GM18870 (cell line): ENCODE results near the gene CRPPA.

ENCODE experiments used
- ATAC-seq: cut with Tn5 transposase; IDR thresholded peaks from one replicate; pipeline ENCODE4 v1.9.1; 2021; ENCODE audit warnings: moderate library complexity; ENCODE audit not compliant: unreplicated experiment

Gene CRPPA

DNA sequence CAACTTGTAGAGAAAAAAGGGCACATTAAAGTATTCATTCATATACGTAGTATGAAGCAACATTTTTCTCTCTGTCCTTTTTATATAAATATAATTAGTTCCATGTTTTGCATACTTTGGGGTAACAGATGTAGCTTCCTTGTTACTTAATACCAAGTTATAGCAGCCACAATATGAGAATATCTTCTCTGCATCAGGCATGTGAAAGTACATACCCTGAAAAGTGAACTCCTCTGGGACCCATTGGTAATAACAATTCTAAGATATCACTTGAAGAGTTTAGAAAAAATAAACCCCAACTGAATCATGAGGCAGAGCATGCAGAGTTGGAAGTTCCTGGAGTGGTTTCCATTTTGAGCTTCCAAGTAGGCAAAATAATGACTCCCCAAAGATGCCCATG, 2.4 kb upstream of the CRPPA start:
- no peak for ATAC-seq

DNA sequence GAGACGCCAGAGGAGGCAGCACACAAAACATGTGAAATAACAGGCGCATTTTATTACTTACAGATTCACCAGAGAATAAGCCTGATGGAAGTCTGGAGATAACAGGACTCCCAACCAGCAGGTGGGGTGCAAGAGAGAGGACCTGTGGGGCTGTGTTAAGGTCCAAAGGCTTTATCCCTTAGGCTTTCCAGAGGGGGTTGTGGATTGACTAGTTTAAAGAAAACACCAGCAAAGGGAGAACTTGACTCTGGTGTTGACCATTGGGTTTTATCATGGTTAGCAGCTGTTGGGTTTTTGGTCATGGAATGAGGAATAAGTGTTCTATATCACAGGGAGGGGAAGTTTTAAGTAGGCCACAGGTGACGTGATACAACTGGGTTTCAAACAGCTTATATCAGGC, 1.6 kb upstream of the CRPPA start:
- ATAC-seq, result no peak

GRCh38 chr7:16422103-16422435, 731 bp upstream of the CRPPA start:
- no peak for ATAC-seq

DNA sequence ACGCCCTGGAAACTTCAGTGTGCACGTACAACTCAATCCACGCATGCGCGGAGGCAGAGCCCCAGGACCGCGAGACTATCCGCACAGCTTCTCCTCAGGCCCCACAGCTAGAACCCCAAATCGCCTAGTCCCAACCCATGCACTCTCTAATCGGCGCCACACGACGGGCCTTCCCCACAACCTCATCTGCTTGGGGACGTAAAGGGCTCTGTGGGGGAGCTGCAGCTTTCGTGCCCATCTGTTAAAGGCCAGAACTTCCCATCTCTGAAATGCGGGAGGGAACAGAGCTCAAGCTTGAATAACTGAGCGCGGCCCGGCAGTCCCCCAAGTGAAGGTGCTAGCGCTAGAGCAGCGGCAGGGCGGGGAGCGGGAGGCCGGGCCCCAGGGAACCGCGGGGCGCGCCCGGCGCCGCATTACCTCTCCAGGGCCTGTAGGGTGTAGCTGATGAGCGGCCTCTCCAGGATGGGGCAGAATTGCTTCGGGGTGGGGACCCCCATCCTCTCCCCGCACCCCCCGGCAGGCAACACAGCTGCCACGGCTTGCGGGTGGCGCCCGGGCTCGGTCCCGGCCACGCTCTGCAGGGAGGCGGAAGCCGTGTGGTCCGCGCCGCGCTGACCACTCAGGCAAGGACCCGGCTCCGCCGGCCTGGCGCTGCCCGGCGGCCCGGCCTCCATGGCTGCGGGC, 547 bp downstream of the CRPPA start:
- peak; percentile 85 for ATAC-seq

DNA sequence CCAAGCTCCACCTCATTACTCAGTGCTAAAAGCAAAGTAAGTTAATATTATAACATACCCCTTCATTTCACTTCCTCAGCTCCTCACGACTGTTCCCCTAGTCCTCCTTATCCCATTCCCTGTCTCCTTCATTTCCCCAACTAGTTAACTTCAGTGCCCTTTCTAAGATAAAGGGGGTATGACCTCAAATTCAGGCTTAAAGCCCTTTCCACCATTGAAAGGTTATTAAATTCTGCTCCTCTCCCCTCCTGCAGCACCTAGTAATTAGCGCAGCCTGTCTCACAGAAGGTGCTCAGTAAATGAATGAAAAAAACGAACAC, 1.0 kb downstream of the CRPPA start:
- peak; percentile 0 for ATAC-seq

GRCh38 chr7:16419859-16420258, 1.5 kb downstream of the CRPPA start:
- no peak for ATAC-seq

DNA sequence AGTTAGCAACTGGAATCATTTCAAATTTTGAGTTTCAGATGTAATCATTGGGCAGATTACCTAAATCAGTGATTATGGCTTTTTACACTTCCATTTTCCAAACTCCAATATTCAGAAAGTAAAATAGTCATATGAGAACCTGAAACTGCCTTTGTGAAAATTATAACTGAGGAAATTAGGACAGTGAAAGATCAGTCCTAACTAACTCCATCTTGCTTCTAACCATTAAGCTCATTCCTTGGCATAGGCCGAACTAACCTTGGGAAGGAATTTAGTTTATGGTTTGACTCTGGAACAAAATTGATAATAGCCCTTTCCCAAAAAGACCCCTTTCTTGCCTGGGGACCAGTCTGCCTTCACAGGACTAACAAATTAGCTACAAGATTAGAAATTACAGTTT, 2.2 kb downstream of the CRPPA start:
- no peak for ATAC-seq

GRCh38 chr7:16417906-16418305, 3.4 kb downstream of the CRPPA start:
- ATAC-seq, result no peak

- no peak for ATAC-seq
These were observed 4.8 kb downstream of the CRPPA start for GRCh38 chr7:16416289-16417282.

GRCh38 chr7:16412274-16413254, 8.8 kb downstream of the CRPPA start:
- ATAC-seq, result no peak

- no peak for ATAC-seq
These were observed 9.9 kb downstream of the CRPPA start for GRCh38 chr7:16411391-16411790.

DNA sequence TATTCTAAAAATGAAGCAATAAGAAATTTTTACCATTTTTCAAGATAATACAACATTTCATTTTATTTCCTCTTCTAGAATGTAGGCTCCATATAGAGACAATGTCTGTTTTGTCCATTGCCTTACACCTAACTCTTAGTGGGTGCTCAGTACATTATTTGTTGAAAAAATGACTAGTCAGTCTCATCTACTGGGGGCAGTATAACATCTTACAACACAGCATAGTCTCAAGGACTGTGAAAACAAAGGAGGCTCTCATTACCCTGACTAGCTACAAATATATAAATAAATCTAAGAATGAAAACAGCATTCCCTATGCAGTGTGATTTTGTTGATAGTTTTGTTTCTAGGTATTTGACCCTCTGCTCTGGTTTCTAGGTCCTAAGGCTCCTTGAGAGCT, 11.6 kb downstream of the CRPPA start:
- ATAC-seq, result no peak

DNA sequence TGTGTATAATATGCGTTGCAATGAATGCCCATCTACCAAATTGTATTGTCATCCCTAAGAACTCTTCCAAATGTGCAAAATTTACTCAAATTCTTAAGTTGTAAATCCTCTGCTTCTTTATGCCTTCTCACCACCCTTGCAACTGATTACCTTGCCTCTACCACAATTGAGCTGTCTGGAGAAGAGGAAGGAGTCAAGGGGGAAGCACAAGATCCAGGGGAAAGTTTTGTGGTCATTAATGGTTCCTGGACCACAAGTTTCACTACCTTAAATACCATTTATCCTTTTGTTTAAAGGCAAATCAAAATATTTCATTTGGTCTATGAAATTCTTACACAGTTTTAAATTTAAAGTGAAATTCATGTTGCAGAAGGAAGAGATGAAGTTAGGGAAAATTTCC, 16.7 kb downstream of the CRPPA start:
- no peak for ATAC-seq

GRCh38 chr7:16403475-16403874, 17.9 kb downstream of the CRPPA start:
- no peak for ATAC-seq

- no peak for ATAC-seq
These were observed 18.4 kb downstream of the CRPPA start for GRCh38 chr7:16402940-16403339.

DNA sequence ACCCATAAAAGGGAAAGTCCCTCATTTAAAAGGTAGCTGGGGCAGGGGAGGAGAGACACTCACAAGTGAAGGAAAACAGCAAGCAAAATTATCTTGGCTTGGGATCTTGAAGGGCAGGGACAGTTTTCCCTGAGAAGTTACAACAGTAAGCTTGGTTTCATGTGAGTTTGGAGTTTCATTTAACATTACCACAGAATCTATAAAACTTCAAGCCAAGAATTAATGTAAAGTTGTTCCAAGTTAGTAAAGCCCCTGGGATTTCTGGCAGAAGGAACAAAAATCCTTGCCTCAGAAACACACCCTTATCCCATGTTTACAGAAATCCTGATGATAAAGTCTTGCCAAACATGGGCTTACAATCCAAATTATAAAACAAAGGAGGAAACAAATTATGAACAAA, 19.2 kb downstream of the CRPPA start:
- no peak for ATAC-seq

DNA sequence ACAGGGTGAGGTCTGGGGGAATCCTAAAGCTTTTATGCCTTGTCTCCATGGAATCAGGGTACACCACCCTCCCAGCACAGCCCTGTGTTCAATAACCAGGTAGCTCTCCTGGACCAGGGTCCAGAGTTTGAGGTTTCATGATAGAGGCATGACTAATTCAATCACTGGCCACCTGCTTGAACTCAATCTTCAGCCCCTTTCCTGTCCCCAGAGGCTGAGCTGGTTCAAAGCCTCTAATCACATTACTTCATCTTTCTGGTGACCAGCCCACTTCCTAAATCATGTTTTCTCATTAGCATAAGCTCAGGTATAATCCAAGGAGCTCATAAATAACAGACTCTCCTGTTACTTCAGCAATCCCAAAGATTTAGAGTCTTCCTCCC, 20.5 kb downstream of the CRPPA start:
- no peak for ATAC-seq

- ATAC-seq, result no peak
These were observed 21.1 kb downstream of the CRPPA start for GRCh38 chr7:16399916-16400892.

GRCh38 chr7:16399265-16399831, 22.0 kb downstream of the CRPPA start:
- ATAC-seq, result no peak
